K562 (cell line): ENCODE results near the gene IGIP. TPM values are rescaled to one million over a fixed set of nuclear protein-coding genes. Genes with fewer than 3 reads are reported as not detected.

Experiments
- ARID4B ChIP-seq: sonication (generic); formaldehyde crosslinking; IDR thresholded peaks from 2 replicates; pipeline ENCODE4 v1.8.0; 2022; ENCODE audit warnings: mild to moderate bottlenecking, missing genetic modification reagents
- CREB5 ChIP-seq: fragments of 250-450 bp; sonication (Bioruptor Pico); IDR thresholded peaks from 2 replicates; pipeline ENCODE4 v1.5.0; 2020; ENCODE audit warnings: mild to moderate bottlenecking
- ERF ChIP-seq: fragments of 450-650 bp; formaldehyde crosslinking; IDR thresholded peaks from 2 replicates; pipeline ENCODE4 v1.4.0; 2020; ENCODE audit warnings: mild to moderate bottlenecking, mixed read lengths
- ETV1 ChIP-seq: fragments of 450-650 bp; conservative IDR thresholded peaks from 2 replicates; pipeline ENCODE4 v1.6.1; 2016; ENCODE audit warnings: missing genetic modification characterization, control low read depth, low read depth, missing compliant biosample characterization
- GMEB1 ChIP-seq: fragments of 250-450 bp; sonication (Bioruptor Pico); IDR thresholded peaks from 2 replicates; pipeline ENCODE4 v1.4.0; 2020; ENCODE audit warnings: mild to moderate bottlenecking
- KDM2B ChIP-seq: fragments of 250-450 bp; sonication (Bioruptor Pico); IDR thresholded peaks from 2 replicates; pipeline ENCODE4 v1.8.0; 2021; ENCODE audit warnings: mild to moderate bottlenecking, moderate library complexity
- KLF10 ChIP-seq: fragments of 250-450 bp; sonication (Bioruptor Pico); IDR thresholded peaks from 2 replicates; pipeline ENCODE4 v1.6.1; 2021; ENCODE audit warnings: matching md5 sums
- PHB2 ChIP-seq: fragments of 450-650 bp; IDR thresholded peaks from 2 replicates; pipeline ENCODE4 v1.6.1; 2017; ENCODE audit warnings: low read depth
- RBM25 ChIP-seq: fragments of 200-400 bp; formaldehyde crosslinking; IDR thresholded peaks from 2 replicates; pipeline ENCODE4 v1.6.1; 2018; ENCODE audit warnings: low read length, low read depth, moderate library complexity; ENCODE audit not compliant: severe bottlenecking
- RFX5 ChIP-seq: IDR thresholded peaks from 2 replicates; pipeline ENCODE4 v1.6.1; 2011; ENCODE audit warnings: low read depth, mild to moderate bottlenecking, improper control_type of control experiment, low read length
- SMARCC2 ChIP-seq: fragments of 450-650 bp; IDR thresholded peaks from 2 replicates; pipeline ENCODE4 v1.6.1; 2017; ENCODE audit warnings: antibody characterized with exemption, moderate library complexity, mild to moderate bottlenecking, low read depth
- SRSF3 ChIP-seq: fragments of 200-400 bp; formaldehyde crosslinking; IDR thresholded peaks from 2 replicates; pipeline ENCODE4 v1.6.1; 2016; ENCODE audit warnings: mild to moderate bottlenecking, low read length, moderate library complexity; ENCODE audit not compliant: insufficient read depth
- STAG1 ChIP-seq: sonication (generic); formaldehyde crosslinking; IDR thresholded peaks from 2 replicates; pipeline ENCODE4 v1.5.0; 2020; ENCODE audit warnings: missing genetic modification reagents, borderline replicate concordance
- TCF3 ChIP-seq: sonication (generic); formaldehyde crosslinking; IDR thresholded peaks from 2 replicates; pipeline ENCODE4 v1.4.0; 2020; ENCODE audit warnings: mild to moderate bottlenecking, missing genetic modification reagents
- ZBTB33 ChIP-seq: sonication (generic); formaldehyde crosslinking; IDR thresholded peaks from 2 replicates; pipeline ENCODE4 v1.8.1; 2023; ENCODE audit warnings: mild to moderate bottlenecking, missing genetic modification reagents
- ZNF232 ChIP-seq: sonication (generic); formaldehyde crosslinking; IDR thresholded peaks from 2 replicates; pipeline ENCODE4 v1.8.0; 2022; ENCODE audit warnings: mild to moderate bottlenecking, missing genetic modification reagents
- ZNF3 ChIP-seq: fragments of 250-450 bp; sonication (Bioruptor Pico); IDR thresholded peaks from 2 replicates; pipeline ENCODE4 v1.5.0; 2021; ENCODE audit warnings: mild to moderate bottlenecking, moderate library complexity
- ZNF655 ChIP-seq: fragments of 250-450 bp; sonication (Bioruptor Pico); IDR thresholded peaks from 2 replicates; pipeline ENCODE4 v1.5.0; 2021
- polyA plus RNA-seq, 8 experiments: library from polyadenylated mRNA; depleted of rRNA in 4 of 8; stranded (reverse) in 5 of 8; unstranded in 3 of 8; fragments of >200 nt; fragmentation: Nextera tagmentation in 2 of 8; fragmentation: Illumina TruSeq in 1 of 8; extraction: Ambion mirVana in 2 of 8; extraction: Trizol in 1 of 8; gene quantifications; 2 replicates each; pipeline versions ENCODE4 v1.2.1 to v1.2.3, GENCODE V29; 2011 to 2014; ENCODE audit warnings: inconsistent platforms in 1 of 8, missing spikeins in 1 of 8
- total RNA-seq, 7 experiments: library from RNA; depleted of rRNA in 6 of 7; stranded (reverse); fragments of >200 nt in 6 of 7; fragmentation: Illumina TruSeq in 2 of 7; extraction: Trizol in 2 of 7; gene quantifications; 2 replicates each; pipeline versions ENCODE4 v1.2.1 to v1.2.3, GENCODE V29; 2011 to 2021; ENCODE audit warnings: low replicate concordance in 1 of 7

The IGIP gene
- total and polyA plus RNA-seq, 9 of the 15 experiments (the other 6 are each of a cell fraction or from before 2014, with no cell fraction given) = 0.52 to 1.6 (median 1.2) TPM

- TF ChIP-seq ARID4B (CRISPR knock-in tag) (no peak; the same call in 1 of the 2 replicates), KLF10 (CRISPR knock-in tag) (no peak), PHB2 (no peak), ZNF655 (CRISPR knock-in tag) (no peak), GMEB1 (CRISPR knock-in tag) (0 out of 2 replicates have a peak, but pooled peaks have one; percentile 10), ETV1 (tag) (no peak), TCF3 (no peak), RFX5 (no peak), ZNF3 (CRISPR knock-in tag) (no peak), ERF (no peak), CREB5 (CRISPR knock-in tag) (no peak), SMARCC2 (no peak), ZNF232 (CRISPR knock-in tag) (no peak), ZBTB33 (CRISPR knock-in tag) (no peak), KDM2B (CRISPR knock-in tag) (no peak), RBM25 (peak; percentile 99), STAG1 (CRISPR knock-in tag) (no peak), SRSF3 (no peak)
Measured at GRCh38 chr5:140113699-140114263, 12.0 kb upstream of the IGIP start, which contains the start of gene PURA (continued).
